Endothelial cell of umbilical vein (primary cell): ENCODE measurements around the gene BRAT1. TPM values are rescaled to one million over a fixed set of nuclear protein-coding genes. Genes with fewer than 3 reads are reported as not detected.

Experiments used
- BruUV-seq: library from RNA; stranded (reverse); fragments of 400-500 nt; replicated peaks from 2 replicates; lab custom pipeline; 2021; lab: Mats Ljungman, UMichigan
- CTCF ChIA-PET: fragments of 300-600, 350-600 bp; sonication (Branson Sonifier 250); formaldehyde crosslinking; loops from one replicate; lab custom pipeline; 2021; ENCODE audit warnings: antibody characterized with exemption, inconsistent platforms; lab: Charles Lee
- POLR2A ChIA-PET: fragments of 300-600, 350-600 bp; sonication (Branson Sonifier 250); formaldehyde crosslinking; loops from one replicate; lab custom pipeline; 2021; ENCODE audit warnings: antibody characterized with exemption, inconsistent platforms; lab: Charles Lee
- DNase-seq: peaks from one replicate; pipeline ENCODE4 v3.0.0-alpha.2; 2011; ENCODE audit warnings: low read depth, low spot score
- FAIRE-seq: peaks from 2 replicates; lab custom pipeline; 2011; peaks lifted over from hg19 to GRCh38; lab: Jason Lieb, UNC
- H2AFZ ChIP-seq: 2 replicates; pipeline ENCODE4 v1.6.0; 2012; ENCODE audit warnings: low read depth, low read length, control low read depth, inconsistent platforms
- H3K27ac ChIP-seq: 2 replicates; pipeline ENCODE4 v1.5.1; 2011; ENCODE audit warnings: low read depth, mild to moderate bottlenecking, control low read depth, low read length, moderate library complexity; ENCODE audit not compliant: insufficient read depth
- H3K27me3 ChIP-seq, 2 experiments: 2 replicates each; pipeline versions ENCODE4 v1.6.0 to v1.6.1; 2011; ENCODE audit warnings: low read length in 2 of 2, mixed read lengths in 1 of 2; ENCODE audit not compliant: control insufficient read depth in 2 of 2, insufficient read depth in 2 of 2
- H3K36me3 ChIP-seq, 2 experiments: 2 replicates in 1 of 2; 3 replicates in 1 of 2; pipeline ENCODE4 v1.5.1; 2011; ENCODE audit warnings: low read length in 2 of 2, mild to moderate bottlenecking in 1 of 2, moderate library complexity in 1 of 2; ENCODE audit not compliant: control insufficient read depth in 2 of 2, insufficient read depth in 2 of 2; ENCODE audit errors: extremely low read depth in 1 of 2
- H3K4me1 ChIP-seq: 3 replicates; pipeline ENCODE4 v1.5.1; 2011; ENCODE audit warnings: mild to moderate bottlenecking, low read length; ENCODE audit not compliant: control insufficient read depth, insufficient read depth; ENCODE audit errors: extremely low read depth
- H3K4me2 ChIP-seq: 2 replicates; pipeline ENCODE4 v1.6.1; 2011; ENCODE audit warnings: low read length, control low read depth, mixed read lengths; ENCODE audit not compliant: insufficient read depth
- H3K4me3 ChIP-seq, 3 experiments: fragments of 200-600 bp in 1 of 3; sonication (generic), shearing (Covaris generic) in 1 of 3; replicated peaks in 1 of 3; 2 replicates each; pipeline ENCODE4 v1.5.1; 2011 to 2016; ENCODE audit warnings: control low read depth in 3 of 3, low read length in 3 of 3, mild to moderate bottlenecking in 2 of 3, inconsistent platforms in 1 of 3, low read depth in 1 of 3, moderate library complexity in 1 of 3; ENCODE audit not compliant: insufficient read depth in 1 of 3
- H3K79me2 ChIP-seq: 2 replicates; pipeline ENCODE4 v1.6.0; 2012; ENCODE audit warnings: low read length, inconsistent platforms; ENCODE audit not compliant: control insufficient read depth, insufficient read depth
- H3K9ac ChIP-seq: replicated peaks from 2 replicates; pipeline ENCODE3; 2011; ENCODE audit warnings: low read length, control low read depth; ENCODE audit not compliant: insufficient read depth; ENCODE audit errors: extremely low read depth
- H3K9me1 ChIP-seq: replicated peaks from 3 replicates; pipeline ENCODE4 v1.6.0; 2011; ENCODE audit warnings: mild to moderate bottlenecking, low read length; ENCODE audit not compliant: control insufficient read depth, insufficient read depth; ENCODE audit errors: extremely low read depth
- H3K9me3 ChIP-seq: replicated peaks from 2 replicates; pipeline ENCODE4 v1.5.1; 2012; ENCODE audit warnings: low read length, inconsistent platforms; ENCODE audit not compliant: control insufficient read depth, insufficient read depth
- H4K20me1 ChIP-seq: replicated peaks from 2 replicates; pipeline ENCODE3; 2011; ENCODE audit warnings: mild to moderate bottlenecking, low read length; ENCODE audit not compliant: control insufficient read depth, insufficient read depth; ENCODE audit errors: extremely low read depth
- FOS ChIP-seq: IDR thresholded peaks from 2 replicates; pipeline ENCODE4 v1.6.1; 2011; ENCODE audit warnings: mild to moderate bottlenecking, low read length, moderate library complexity, borderline replicate concordance; ENCODE audit not compliant: insufficient read depth
- JUN ChIP-seq: IDR thresholded peaks from 2 replicates; pipeline ENCODE4 v1.6.1; 2011; ENCODE audit warnings: borderline replicate concordance, low read depth; ENCODE audit not compliant: insufficient read length, insufficient read depth
- dilution Hi-C: fragments of 300-500 bp; cut with MboI; formaldehyde crosslinking; loops from one replicate; pipeline ENCODE4 v1.15.0; 2019; ENCODE audit warnings: low sequenced_read_pairs; ENCODE audit not compliant: extremely low pct_ligation_motif_present
- intact Hi-C: fragments of 100-400 bp; cut with micrococcal nuclease; formaldehyde crosslinking; loops from one replicate; pipeline ENCODE4 v1.10.0; 2022
- polyA plus RNA-seq, 4 experiments: library from polyadenylated mRNA; depleted of rRNA in 3 of 4; stranded (reverse) in 3 of 4; unstranded in 1 of 4; fragments of >200 nt; gene quantifications; 2 replicates each; pipeline versions ENCODE4 v1.2.1 to v1.2.3, GENCODE V29; 2011 to 2012; ENCODE audit warnings: missing spikeins in 1 of 4
- total RNA-seq: library from RNA; stranded (reverse); gene quantifications from 2 replicates; pipeline ENCODE4 v1.2.3, GENCODE V29; 2021
- TF ChIP-seq, protein P1 (sequence below), 2 donors: IDR thresholded peaks; 1 replicate in 1 of 2; 2 replicates in 1 of 2; pipeline ENCODE4 v1.5.1; 2011; ENCODE audit warnings: low read length in 2 of 2, mild to moderate bottlenecking in 2 of 2, moderate library complexity in 2 of 2, control low read depth in 1 of 2, inconsistent platforms in 1 of 2, low read depth in 1 of 2; ENCODE audit not compliant: insufficient read depth in 1 of 2; ENCODE audit errors: extremely low read depth in 1 of 2
- TF ChIP-seq, protein P2 (sequence below): IDR thresholded peaks from 2 replicates; pipeline ENCODE4 v1.6.1; 2011; ENCODE audit not compliant: insufficient read depth, insufficient read length

The BRAT1 gene
- total and polyA plus RNA-seq, 2 donors (not counting 3 experiments of a cell fraction or from before 2014, with no cell fraction given): 31.1 to 31.6 TPM

DNA sequence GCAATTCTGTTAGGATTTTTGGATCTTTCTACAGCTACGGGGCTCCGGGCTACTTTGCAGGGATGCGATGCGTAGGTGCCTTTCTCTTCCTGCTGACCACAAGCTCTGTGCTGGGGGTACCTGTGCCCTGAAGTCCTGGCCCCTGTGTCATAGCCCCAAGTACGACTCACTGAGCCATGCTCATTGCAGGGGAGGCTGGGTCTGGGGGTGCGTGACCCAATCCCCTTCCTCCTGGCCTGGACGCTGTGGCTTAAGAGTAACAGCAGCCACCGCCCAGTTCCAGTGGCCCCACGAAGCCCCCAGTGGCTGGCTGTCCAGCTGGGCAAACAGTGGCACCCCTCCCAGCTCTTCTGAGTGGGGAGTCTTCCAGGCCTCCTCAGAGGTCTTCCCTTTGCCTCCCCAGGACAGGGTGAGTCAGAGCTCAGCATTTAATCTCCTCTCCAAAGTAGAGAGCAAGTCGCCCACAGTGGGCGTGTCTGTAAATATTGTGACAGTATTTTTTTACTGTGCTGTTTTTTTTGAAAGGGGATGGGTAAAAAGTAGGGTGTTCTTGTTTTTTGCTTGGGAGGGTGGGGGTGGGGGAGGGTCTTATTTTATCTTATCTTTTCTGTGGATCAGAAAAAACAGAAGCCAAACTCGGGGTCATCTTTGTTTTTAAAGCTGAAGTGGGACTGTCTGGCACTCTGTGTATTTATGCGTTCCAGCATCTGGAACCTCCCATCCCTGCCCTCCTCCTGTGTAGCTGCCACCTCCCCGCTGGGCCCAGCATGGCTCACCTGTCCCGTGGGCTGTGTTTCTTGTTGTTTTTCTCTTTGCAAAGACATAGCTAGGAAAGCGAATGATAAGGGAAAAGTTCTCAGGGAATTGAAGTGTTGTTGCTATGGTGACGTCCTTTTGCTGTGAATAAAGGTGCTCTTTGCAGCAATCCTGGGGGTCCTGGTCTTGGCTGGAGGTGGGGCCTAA is 27.5 kb downstream of the BRAT1 start:
- FAIRE-seq (peak; percentile 66), DNase-seq (no peak)
- Histone ChIP-seq H3K27ac (no peak overlapping the region), H3K9me3 (no peaks in the 10 kb centered on the region), H4K20me1 (no peaks in the 10 kb centered on the region), H3K36me3 (no peaks in the 10 kb centered on the region), H3K79me2 (no peaks in the 10 kb centered on the region), H2AFZ (no peak overlapping the region), H3K9ac (no peak overlapping the region), H3K9me1 (no peaks in the 10 kb centered on the region), H3K4me3 (no peak overlapping the region), H3K4me2 (no peak overlapping the region), H3K27me3 (no peaks in the 10 kb centered on the region), H3K4me1 (peaks cover 47% of the 10 kb centered on the region)
- dilution Hi-C loops: no loop called here
- ChIA-PET CTCF (interaction anchor here (0.7 to 1.0 kb wide), 2 partner anchors 24 to 108 kb away, joined by 3 read pairs; no protein-coding TSS in a partner anchor), POLR2A (no interaction called here)
- TF ChIP-seq FOS: peak; percentile 54
- no peak for TF ChIP-seq JUN
- TF ChIP-seq, protein P1, sequence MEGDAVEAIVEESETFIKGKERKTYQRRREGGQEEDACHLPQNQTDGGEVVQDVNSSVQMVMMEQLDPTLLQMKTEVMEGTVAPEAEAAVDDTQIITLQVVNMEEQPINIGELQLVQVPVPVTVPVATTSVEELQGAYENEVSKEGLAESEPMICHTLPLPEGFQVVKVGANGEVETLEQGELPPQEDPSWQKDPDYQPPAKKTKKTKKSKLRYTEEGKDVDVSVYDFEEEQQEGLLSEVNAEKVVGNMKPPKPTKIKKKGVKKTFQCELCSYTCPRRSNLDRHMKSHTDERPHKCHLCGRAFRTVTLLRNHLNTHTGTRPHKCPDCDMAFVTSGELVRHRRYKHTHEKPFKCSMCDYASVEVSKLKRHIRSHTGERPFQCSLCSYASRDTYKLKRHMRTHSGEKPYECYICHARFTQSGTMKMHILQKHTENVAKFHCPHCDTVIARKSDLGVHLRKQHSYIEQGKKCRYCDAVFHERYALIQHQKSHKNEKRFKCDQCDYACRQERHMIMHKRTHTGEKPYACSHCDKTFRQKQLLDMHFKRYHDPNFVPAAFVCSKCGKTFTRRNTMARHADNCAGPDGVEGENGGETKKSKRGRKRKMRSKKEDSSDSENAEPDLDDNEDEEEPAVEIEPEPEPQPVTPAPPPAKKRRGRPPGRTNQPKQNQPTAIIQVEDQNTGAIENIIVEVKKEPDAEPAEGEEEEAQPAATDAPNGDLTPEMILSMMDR (IDR thresholded peaks at IDR 0.05; ENCODE audit: extremely low read depth in 1 of 2, insufficient read depth in 1 of 2, low read depth in 1 of 2, low read length in 2 of 2): no peak
- TF ChIP-seq, protein P2, sequence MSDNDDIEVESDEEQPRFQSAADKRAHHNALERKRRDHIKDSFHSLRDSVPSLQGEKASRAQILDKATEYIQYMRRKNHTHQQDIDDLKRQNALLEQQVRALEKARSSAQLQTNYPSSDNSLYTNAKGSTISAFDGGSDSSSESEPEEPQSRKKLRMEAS: no peak
- no TSS peak for BruUV-seq
- intact Hi-C loops: loop anchor here (2.0 to 10.0 kb wide), 2 partner anchors 27 to 123 kb away; partner anchors contain the start of genes BRAT1 and CHST12
